RWPE2 (cell line): Measurements from ENCODE around the gene FAS.

Source experiments
- ATAC-seq: fragments of 200-7000 bp; cut with Tn5 transposase; 3 replicates; pipeline ENCODE4 v1.9.1; 2021; ENCODE audit warnings: low read depth
- DNase-seq: peaks from one replicate; pipeline ENCODE4 v3.0.0-alpha.2; 2020; ENCODE audit warnings: low spot score
- H3K27ac ChIP-seq: fragments of 450-650 bp; 2 replicates; pipeline ENCODE4 v1.5.1; 2017; ENCODE audit warnings: mild to moderate bottlenecking; ENCODE audit not compliant: poor library complexity, severe bottlenecking
- H3K27me3 ChIP-seq: fragments of 250-450 bp; sonication (Bioruptor Pico); 2 replicates; pipeline ENCODE4 v1.5.1; 2021; ENCODE audit warnings: mild to moderate bottlenecking, moderate library complexity; ENCODE audit not compliant: insufficient read depth, poor library complexity, severe bottlenecking
- H3K36me3 ChIP-seq: fragments of 250-450 bp; sonication (Bioruptor Pico); 2 replicates; pipeline ENCODE4 v1.5.1; 2020; ENCODE audit warnings: low read depth, mild to moderate bottlenecking, moderate library complexity
- H3K4me1 ChIP-seq: fragments of 250-450 bp; sonication (Bioruptor Pico); 2 replicates; pipeline ENCODE4 v1.5.1; 2021; ENCODE audit warnings: mild to moderate bottlenecking, moderate library complexity; ENCODE audit not compliant: insufficient read depth, poor library complexity, severe bottlenecking
- H3K4me3 ChIP-seq: fragments of 250-450 bp; sonication (Bioruptor Pico); 2 replicates; pipeline ENCODE4 v1.5.1; 2021; ENCODE audit warnings: mild to moderate bottlenecking, moderate library complexity; ENCODE audit not compliant: severe bottlenecking
- H3K9me3 ChIP-seq: fragments of 250-450 bp; sonication (Bioruptor Pico); 2 replicates; pipeline ENCODE4 v1.5.1; 2021; ENCODE audit warnings: mild to moderate bottlenecking, moderate library complexity; ENCODE audit not compliant: severe bottlenecking
- TF ChIP-seq, protein P1 (sequence below): fragments of 450-650 bp; IDR thresholded peaks from one replicate; pipeline ENCODE4 v1.5.1; 2017; ENCODE audit warnings: mild to moderate bottlenecking, moderate library complexity; ENCODE audit not compliant: poor library complexity, severe bottlenecking

FAS gene

DNA sequence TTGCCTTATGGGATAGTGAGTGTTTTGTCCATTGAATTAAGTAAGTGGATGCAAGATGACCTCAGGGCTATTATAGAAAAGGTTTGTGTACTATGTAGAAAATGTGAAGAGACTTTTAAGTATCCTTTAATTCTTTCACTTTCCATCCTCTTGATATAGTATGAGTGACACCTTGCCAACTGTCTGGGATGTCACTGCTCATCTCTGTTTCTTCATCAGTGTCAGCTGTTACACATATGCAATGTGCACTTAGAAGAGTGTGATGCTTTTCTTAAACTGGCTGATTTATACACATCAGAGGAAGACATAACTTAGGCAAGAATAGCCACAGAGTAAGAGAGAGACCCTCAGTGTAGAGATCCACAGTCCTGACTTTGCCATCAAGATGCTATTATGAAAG, 29.3 kb upstream of the FAS start:
- no peaks in the 10 kb centered on the region for H3K9me3 ChIP-seq
- no peak overlapping the region for H3K27ac ChIP-seq
- TF ChIP-seq, protein P1, sequence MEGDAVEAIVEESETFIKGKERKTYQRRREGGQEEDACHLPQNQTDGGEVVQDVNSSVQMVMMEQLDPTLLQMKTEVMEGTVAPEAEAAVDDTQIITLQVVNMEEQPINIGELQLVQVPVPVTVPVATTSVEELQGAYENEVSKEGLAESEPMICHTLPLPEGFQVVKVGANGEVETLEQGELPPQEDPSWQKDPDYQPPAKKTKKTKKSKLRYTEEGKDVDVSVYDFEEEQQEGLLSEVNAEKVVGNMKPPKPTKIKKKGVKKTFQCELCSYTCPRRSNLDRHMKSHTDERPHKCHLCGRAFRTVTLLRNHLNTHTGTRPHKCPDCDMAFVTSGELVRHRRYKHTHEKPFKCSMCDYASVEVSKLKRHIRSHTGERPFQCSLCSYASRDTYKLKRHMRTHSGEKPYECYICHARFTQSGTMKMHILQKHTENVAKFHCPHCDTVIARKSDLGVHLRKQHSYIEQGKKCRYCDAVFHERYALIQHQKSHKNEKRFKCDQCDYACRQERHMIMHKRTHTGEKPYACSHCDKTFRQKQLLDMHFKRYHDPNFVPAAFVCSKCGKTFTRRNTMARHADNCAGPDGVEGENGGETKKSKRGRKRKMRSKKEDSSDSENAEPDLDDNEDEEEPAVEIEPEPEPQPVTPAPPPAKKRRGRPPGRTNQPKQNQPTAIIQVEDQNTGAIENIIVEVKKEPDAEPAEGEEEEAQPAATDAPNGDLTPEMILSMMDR = no peak
- no peak overlapping the region for H3K4me3 ChIP-seq
- H3K27me3 ChIP-seq = no peaks in the 10 kb centered on the region
- no peaks in the 10 kb centered on the region for H3K4me1 ChIP-seq
- no peak for ATAC-seq
- DNase-seq = no peak
- H3K36me3 ChIP-seq = no peaks in the 10 kb centered on the region

DNA sequence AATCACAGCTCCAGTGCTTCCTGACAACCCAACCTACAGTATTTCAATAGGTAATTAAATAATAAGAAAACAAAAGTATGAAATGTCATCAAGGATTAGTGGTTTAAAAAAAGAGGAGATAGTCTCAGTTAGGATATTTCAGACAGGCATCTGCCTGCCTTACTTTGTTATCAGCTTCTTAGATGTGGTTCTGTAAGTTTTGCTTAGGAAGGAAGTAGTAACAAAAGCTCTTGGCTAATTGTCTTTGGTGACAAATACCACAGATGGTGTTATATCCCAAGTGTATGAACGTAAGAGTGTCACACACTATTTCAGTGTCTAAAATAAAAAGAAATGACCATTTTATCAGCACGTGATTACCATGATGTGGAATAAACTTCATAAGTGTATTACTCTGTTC, 28.3 kb upstream of the FAS start:
- no peak for DNase-seq
- TF ChIP-seq, protein P1 = no peak
- H3K4me1 ChIP-seq = no peaks in the 10 kb centered on the region
- H3K27me3 ChIP-seq = no peaks in the 10 kb centered on the region
- no peak overlapping the region for H3K4me3 ChIP-seq
- H3K36me3 ChIP-seq = no peaks in the 10 kb centered on the region
- no peak for ATAC-seq
- H3K9me3 ChIP-seq = no peaks in the 10 kb centered on the region
- H3K27ac ChIP-seq = no peak overlapping the region

DNA sequence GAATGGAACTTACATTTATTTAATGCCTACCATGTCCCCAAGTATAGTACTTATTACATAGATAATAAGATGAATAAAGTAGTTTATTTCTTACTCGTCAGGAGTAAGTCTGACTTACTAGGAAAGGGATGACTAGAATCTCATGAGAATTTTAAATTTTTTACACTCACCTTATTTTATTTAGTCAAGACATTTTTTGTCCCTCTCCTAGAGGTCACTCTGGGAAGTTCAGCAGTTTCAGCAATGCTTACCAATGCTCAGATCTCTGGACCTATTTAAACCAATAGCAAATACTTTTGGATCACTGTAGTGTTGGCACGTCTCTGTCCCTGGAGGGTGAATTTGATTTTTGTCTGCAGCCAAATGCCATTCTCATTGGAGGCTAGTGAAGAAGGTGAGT, 27.3 kb upstream of the FAS start:
- Histone ChIP-seq H3K4me1 (no peaks in the 10 kb centered on the region), H3K9me3 (no peaks in the 10 kb centered on the region), H3K27me3 (no peaks in the 10 kb centered on the region), H3K27ac (no peak overlapping the region), H3K36me3 (no peaks in the 10 kb centered on the region), H3K4me3 (no peak overlapping the region)
- DNase-seq = no peak
- TF ChIP-seq, protein P1 = no peak
- ATAC-seq = no peak

DNA sequence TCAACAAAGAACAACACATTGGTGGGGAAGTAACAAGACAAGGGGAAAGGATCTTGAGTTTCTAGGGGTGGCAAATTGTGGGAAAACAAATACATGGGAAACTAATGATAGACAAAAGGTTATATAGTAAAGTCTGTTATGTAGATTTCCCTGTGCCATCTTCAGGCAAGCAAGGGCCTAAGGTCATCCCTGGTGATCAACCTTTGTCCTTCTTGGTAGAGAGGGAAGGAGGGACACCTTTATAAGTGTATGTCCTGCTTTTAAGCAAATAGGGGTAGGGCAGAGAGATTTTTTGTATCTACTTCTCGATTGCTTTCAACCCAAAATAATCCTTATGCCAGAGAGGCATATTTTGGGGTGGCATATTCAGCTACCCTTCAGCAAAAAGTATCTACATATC, 26.2 kb upstream of the FAS start:
- H3K4me3 ChIP-seq = no peak overlapping the region
- ATAC-seq (no peak), DNase-seq (no peak)
- H3K27ac ChIP-seq = no peak overlapping the region
- no peaks in the 10 kb centered on the region for H3K36me3 ChIP-seq
- no peaks in the 10 kb centered on the region for H3K27me3 ChIP-seq
- H3K9me3 ChIP-seq = no peaks in the 10 kb centered on the region
- TF ChIP-seq, protein P1 = no peak
- H3K4me1 ChIP-seq = no peaks in the 10 kb centered on the region

DNA sequence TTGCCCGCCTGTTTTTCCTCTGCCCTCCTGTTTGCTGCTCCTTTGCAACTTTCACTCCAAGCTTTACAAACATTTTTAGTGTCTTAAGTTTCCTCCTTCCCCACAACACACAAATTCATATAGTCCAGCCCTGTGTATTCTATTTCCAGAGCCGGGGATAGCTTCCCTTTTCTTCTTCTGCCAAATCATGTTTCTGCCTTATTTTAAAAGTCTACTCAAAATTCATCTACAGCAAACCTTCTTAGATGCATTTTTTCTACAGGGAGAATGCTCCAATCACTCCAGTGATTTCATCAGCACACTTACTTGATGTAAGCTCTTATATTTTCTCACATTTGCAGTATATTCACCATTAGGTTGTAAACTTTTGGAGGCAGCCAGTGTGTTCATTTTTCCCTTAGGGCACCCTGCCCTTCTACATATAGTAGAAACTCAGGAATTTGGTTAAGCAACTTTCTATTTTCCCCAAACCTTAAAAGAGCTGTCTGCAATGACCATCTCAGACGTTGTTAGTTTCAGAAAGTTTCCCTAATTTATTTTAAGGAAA, 25.7 kb upstream of the FAS start:
- H3K27me3 ChIP-seq = no peaks in the 10 kb centered on the region
- no peaks in the 10 kb centered on the region for H3K9me3 ChIP-seq
- H3K4me1 ChIP-seq = no peaks in the 10 kb centered on the region
- DNase-seq (no peak), ATAC-seq (no peak)
- H3K4me3 ChIP-seq = no peak overlapping the region
- TF ChIP-seq, protein P1 = no peak
- no peak overlapping the region for H3K27ac ChIP-seq
- no peaks in the 10 kb centered on the region for H3K36me3 ChIP-seq
